ENCODE results near the gene SND1.
A peak's percentile ranks its signal among the peaks of the same experiment; 100 is the strongest.

The SND1 gene

GRCh38 chr7:128115821-128116723, 464.1 kb downstream of the SND1 start:
- Mint-ChIP-seq H3K4me1 (peaks cover 16% of the 10 kb centered on the region), H3K36me3 (peaks cover 1% of the 10 kb centered on the region), H3K9me3 (no peaks in the 10 kb centered on the region), H3K4me3 (no peak overlapping the region), H3K27ac (peak overlapping the region; percentile 24)
- ATAC-seq (no peak), DNase-seq (ENCODE audit: low spot score in 2 of 2) (no peak)

GRCh38 chr7:128116740-128117139, 464.7 kb downstream of the SND1 start:
- no peak overlapping the region for H3K27ac Mint-ChIP-seq
- no peak overlapping the region for H3K4me3 Mint-ChIP-seq
- peaks cover 9% of the 10 kb centered on the region for H3K4me1 Mint-ChIP-seq

GRCh38 chr7:128117691-128118090, 465.7 kb downstream of the SND1 start:
- DNase-seq (ENCODE audit: low spot score in 2 of 2), result no peak
- no peak overlapping the region for H3K27ac Mint-ChIP-seq
- no peaks in the 10 kb centered on the region for H3K36me3 Mint-ChIP-seq
- H3K4me3 Mint-ChIP-seq, result no peak overlapping the region
- ATAC-seq, result no peak
- H3K4me1 Mint-ChIP-seq, result no peaks in the 10 kb centered on the region
- no peaks in the 10 kb centered on the region for H3K9me3 Mint-ChIP-seq

More at GRCh38 chr7:128116740-128117139, 464.7 kb downstream of the SND1 start:
- DNase-seq (ENCODE audit: low spot score in 2 of 2), result no peak
- no peak for ATAC-seq
- Mint-ChIP-seq H3K9me3 (no peaks in the 10 kb centered on the region), H3K36me3 (no peaks in the 10 kb centered on the region)

- ATAC-seq (no peak), DNase-seq (ENCODE audit: low spot score in 2 of 2) (no peak)
- no peaks in the 10 kb centered on the region for H3K36me3 Mint-ChIP-seq
- H3K9me3 Mint-ChIP-seq, result no peaks in the 10 kb centered on the region
- no peak overlapping the region for H3K4me3 Mint-ChIP-seq
- H3K4me1 Mint-ChIP-seq, result no peaks in the 10 kb centered on the region
- H3K27ac Mint-ChIP-seq, result no peak overlapping the region
These were observed 467.0 kb downstream of the SND1 start for GRCh38 chr7:128119036-128119435.

GRCh38 chr7:128120116-128120515, 468.1 kb downstream of the SND1 start:
- Mint-ChIP-seq H3K4me1 (peaks cover 6% of the 10 kb centered on the region), H3K9me3 (no peaks in the 10 kb centered on the region), H3K27ac (no peak overlapping the region), H3K36me3 (no peaks in the 10 kb centered on the region), H3K4me3 (no peak overlapping the region)
- ATAC-seq, result no peak
- DNase-seq (ENCODE audit: low spot score in 2 of 2), result no peak

GRCh38 chr7:128120976-128121490, 469.0 kb downstream of the SND1 start:
- no peak overlapping the region for H3K27ac Mint-ChIP-seq
- peaks cover 8% of the 10 kb centered on the region for H3K4me1 Mint-ChIP-seq
- H3K36me3 Mint-ChIP-seq, result no peaks in the 10 kb centered on the region
- no peak for ATAC-seq
- no peaks in the 10 kb centered on the region for H3K9me3 Mint-ChIP-seq
- no peak overlapping the region for H3K4me3 Mint-ChIP-seq
- DNase-seq (ENCODE audit: low spot score in 2 of 2), result no peak

- Mint-ChIP-seq H3K36me3 (no peaks in the 10 kb centered on the region), H3K27ac (no peak overlapping the region), H3K4me1 (peaks cover 8% of the 10 kb centered on the region), H3K4me3 (no peak overlapping the region), H3K9me3 (no peaks in the 10 kb centered on the region)
- ATAC-seq (no peak), DNase-seq (ENCODE audit: low spot score in 2 of 2) (no peak)
These were observed 469.9 kb downstream of the SND1 start for GRCh38 chr7:128121711-128122530.

GRCh38 chr7:128122576-128123290, 470.7 kb downstream of the SND1 start:
- DNase-seq (ENCODE audit: low spot score in 2 of 2) (no peak), ATAC-seq (no peak)
- no peak overlapping the region for H3K27ac Mint-ChIP-seq
- H3K36me3 Mint-ChIP-seq, result no peaks in the 10 kb centered on the region
- no peaks in the 10 kb centered on the region for H3K9me3 Mint-ChIP-seq
- no peak overlapping the region for H3K4me3 Mint-ChIP-seq
- H3K4me1 Mint-ChIP-seq, result peaks cover 8% of the 10 kb centered on the region

- Mint-ChIP-seq H3K4me3 (no peak overlapping the region), H3K36me3 (no peaks in the 10 kb centered on the region), H3K4me1 (peaks cover 8% of the 10 kb centered on the region), H3K27ac (no peak overlapping the region), H3K9me3 (no peaks in the 10 kb centered on the region)
- ATAC-seq (peak; percentile 37), DNase-seq (ENCODE audit: low spot score in 2 of 2) (no peak)
These were observed 471.5 kb downstream of the SND1 start for GRCh38 chr7:128123291-128124037.

GRCh38 chr7:128124786-128125185, 472.8 kb downstream of the SND1 start:
- H3K4me3 Mint-ChIP-seq, result no peak overlapping the region
- ATAC-seq (peak; percentile 84), DNase-seq (ENCODE audit: low spot score in 2 of 2) (no peak)
- H3K9me3 Mint-ChIP-seq, result no peaks in the 10 kb centered on the region
- peaks cover 8% of the 10 kb centered on the region for H3K4me1 Mint-ChIP-seq
- no peak overlapping the region for H3K27ac Mint-ChIP-seq
- no peaks in the 10 kb centered on the region for H3K36me3 Mint-ChIP-seq

- peaks cover 8% of the 10 kb centered on the region for H3K4me1 Mint-ChIP-seq
- no peaks in the 10 kb centered on the region for H3K36me3 Mint-ChIP-seq
- ATAC-seq (no peak), DNase-seq (ENCODE audit: low spot score in 2 of 2) (no peak)
- H3K27ac Mint-ChIP-seq, result no peak overlapping the region
- H3K9me3 Mint-ChIP-seq, result no peaks in the 10 kb centered on the region
- H3K4me3 Mint-ChIP-seq, result no peak overlapping the region
These were observed 473.8 kb downstream of the SND1 start for GRCh38 chr7:128125816-128126215.

- Mint-ChIP-seq H3K36me3 (no peaks in the 10 kb centered on the region), H3K4me1 (peaks cover 8% of the 10 kb centered on the region), H3K4me3 (no peak overlapping the region), H3K27ac (no peak overlapping the region), H3K9me3 (no peaks in the 10 kb centered on the region)
- no peak for ATAC-seq
- no peak for DNase-seq (ENCODE audit: low spot score in 2 of 2)
These were observed 476.4 kb downstream of the SND1 start for GRCh38 chr7:128128401-128128800.

- DNase-seq (ENCODE audit: low spot score in 2 of 2) (no peak), ATAC-seq (no peak)
- Mint-ChIP-seq H3K27ac (no peak overlapping the region), H3K4me1 (peaks cover 10% of the 10 kb centered on the region), H3K36me3 (no peaks in the 10 kb centered on the region), H3K4me3 (no peak overlapping the region), H3K9me3 (no peaks in the 10 kb centered on the region)
These were observed 477.4 kb downstream of the SND1 start for GRCh38 chr7:128129224-128129864.

GRCh38 chr7:128131115-128131514, 479.1 kb downstream of the SND1 start:
- DNase-seq (ENCODE audit: low spot score in 2 of 2) (no peak), ATAC-seq (no peak)
- Mint-ChIP-seq H3K36me3 (no peaks in the 10 kb centered on the region), H3K27ac (no peak overlapping the region), H3K4me1 (peaks cover 12% of the 10 kb centered on the region), H3K9me3 (no peaks in the 10 kb centered on the region), H3K4me3 (no peak overlapping the region)
